Measurements from ENCODE around the gene IBTK. TPM values are rescaled to one million over a fixed set of nuclear protein-coding genes. Genes with fewer than 3 reads are reported as not detected.

IBTK gene
- total and polyA plus RNA-seq, 2 of the 8 experiments (the other 6 are each of a cell fraction or from before 2014, with no cell fraction given): 4.6 to 24.2 TPM

DNA sequence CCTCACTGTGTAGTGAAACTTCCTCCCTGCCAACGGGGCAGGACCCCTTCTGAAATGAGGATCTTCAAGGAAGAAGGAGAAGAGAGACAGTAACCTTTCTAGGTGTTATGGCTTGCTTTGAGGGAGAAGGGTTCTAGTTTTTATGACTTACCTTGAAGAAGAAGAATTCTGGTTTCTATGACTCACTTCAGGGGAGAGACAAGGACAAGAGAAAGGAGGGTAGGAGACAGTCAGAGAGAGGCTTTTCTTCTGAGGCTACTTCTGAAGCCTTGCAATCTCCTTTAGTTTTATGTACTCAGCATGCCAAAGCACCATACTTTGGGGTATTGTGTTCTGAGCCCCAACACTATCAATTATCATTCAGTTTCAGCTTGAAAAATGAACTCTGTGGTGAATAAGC is 25.8 kb upstream of the IBTK start (continued):
- TF ChIP-seq RNF2 (IDR thresholded peaks at IDR 0.05; ENCODE audit: borderline replicate concordance, low read depth, low read length, missing control alignments, poor library complexity, severe bottlenecking) (no peak), TBP (IDR thresholded peaks at IDR 0.05; ENCODE audit: low read depth, low read length) (no peak), YY1 (IDR thresholded peaks at IDR 0.05; ENCODE audit: low read depth, low read length) (no peak), POLR2AphosphoS5 (IDR thresholded peaks at IDR 0.05; ENCODE audit: low read depth, low read length) (no peak), HDAC2 (IDR thresholded peaks at IDR 0.05; ENCODE audit: borderline replicate concordance in 1 of 2, low read depth in 2 of 2, low read length in 2 of 2) (no peak), KDM4A (IDR thresholded peaks at IDR 0.05; ENCODE audit: low read depth, low read length, severe bottlenecking) (no peak), NRF1 (IDR thresholded peaks at IDR 0.05; ENCODE audit: low read depth, low read length) (no peak)
- TF ChIP-seq, protein P1, sequence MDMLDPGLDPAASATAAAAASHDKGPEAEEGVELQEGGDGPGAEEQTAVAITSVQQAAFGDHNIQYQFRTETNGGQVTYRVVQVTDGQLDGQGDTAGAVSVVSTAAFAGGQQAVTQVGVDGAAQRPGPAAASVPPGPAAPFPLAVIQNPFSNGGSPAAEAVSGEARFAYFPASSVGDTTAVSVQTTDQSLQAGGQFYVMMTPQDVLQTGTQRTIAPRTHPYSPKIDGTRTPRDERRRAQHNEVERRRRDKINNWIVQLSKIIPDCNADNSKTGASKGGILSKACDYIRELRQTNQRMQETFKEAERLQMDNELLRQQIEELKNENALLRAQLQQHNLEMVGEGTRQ (IDR thresholded peaks at IDR 0.05; ENCODE audit: low read length): no peak

Data from H1 (cell line).